Pancreas (tissue), 10 donors: Measurements from ENCODE around the gene C16orf78. TPM values are rescaled to one million over a fixed set of nuclear protein-coding genes. Genes with fewer than 3 reads are reported as not detected.

ENCODE experiments used
- ATAC-seq, 4 donors: fragments of 200-7000 bp; cut with Tn5 transposase; one replicate each; pipeline versions ENCODE4 v1.8.0 to v1.9.1; 2020; ENCODE audit warnings: mild to moderate bottlenecking in 4 of 4, moderate library complexity in 4 of 4
- DNase-seq, 6 donors: peaks; one replicate each; pipeline ENCODE4 v3.0.0-alpha.2; 2020
- FAIRE-seq: peaks from 2 replicates; lab custom pipeline; 2012; peaks lifted over from hg19 to GRCh38; lab: Jason Lieb, UNC
- H3K27ac ChIP-seq, 4 donors: fragments of 200-600 bp; sonication (generic); 1 replicate in 3 of 4; 2 replicates in 1 of 4; pipeline versions ENCODE4 v1.5.0 to v1.8.0; 2020
- H3K27me3 ChIP-seq, 4 donors: fragments of 200-600 bp; one replicate each; pipeline ENCODE4 v1.8.0; 2021
- H3K36me3 ChIP-seq, 3 donors: fragments of 200-600 bp; sonication (generic) in 1 of 3; one replicate each; pipeline versions ENCODE4 v1.5.0 to v1.8.0; 2020 to 2021
- H3K4me1 ChIP-seq, 3 donors: fragments of 200-600 bp; one replicate each; pipeline ENCODE4 v1.8.0; 2021
- H3K4me3 ChIP-seq, 4 donors: fragments of 200-600 bp; sonication (generic) in 2 of 4; one replicate each; pipeline versions ENCODE4 v1.5.0 to v1.8.0; 2020 to 2021
- H3K9me3 ChIP-seq, 4 donors: fragments of 200-600 bp; one replicate each; pipeline ENCODE4 v1.8.0; 2021
- CTCF ChIP-seq, 4 donors: fragments of 200-600 bp; sonication (generic) in 3 of 4; IDR thresholded peaks; one replicate each; pipeline versions ENCODE4 v1.5.0 to v1.8.0; 2021; ENCODE audit warnings: antibody characterized with exemption in 4 of 4
- WGBS, 2 donors: extraction: QIAGEN DNeasy Blood & Tissue Kit; methylation state at CpG; one replicate each; pipeline ENCODE4 v1.1.7; 2013; 5-methylcytosine and 5-hydroxymethylcytosine counted together
- intact Hi-C, 3 donors: fragments of 100-400 bp; cut with DNase I; formaldehyde crosslinking; loops; one replicate each; pipeline versions ENCODE4 v1.11.1 to v1.14.2; 2022
- polyA plus RNA-seq, 2 donors: library from polyadenylated mRNA; stranded (reverse); fragments of 200-250 nt; gene quantifications; one replicate each; pipeline ENCODE4 v1.2.3, GENCODE V29; 2013
- total RNA-seq, 6 donors: library from RNA; stranded (reverse); fragmentation: NEBNext Ultra II Directional in 4 of 6; extraction: Animal tissue kit (Norgen Biotek cat#: 25700) in 4 of 6; gene quantifications; one replicate each; pipeline versions ENCODE4 v1.2.1 to v1.2.4, GENCODE V29; 2021 to 2023
- donor health status: healthy with polysubstance abuse.
- donor health status: DM: no; HTN: no; CAD: no; lungs with moderate emphysema.
- donor health status: DM: no; HTN: no; CAD: no.
- donor health status: control.
- donor health status: control.
- donor health status: Bipolar disorder and iron deficiency.
- donor health status: DM: yes; HTN: yes; CAD: no.
- donor health status: DM: no; HTN: no; CAD: no.
- donor health status: DM: no; HTN: no; CAD: no.
- donor health status: DM: yes; HTN: yes; CAD: no.

The C16orf78 gene
- total and polyA plus RNA-seq, 8 donors = not detected

GRCh38 chr16:49441366-49441780 is 67.8 kb downstream of the C16orf78 start:
- no peak overlapping the region for H3K27ac ChIP-seq
- TF ChIP-seq CTCF (IDR thresholded peaks at IDR 0.05) = no peak
- intact Hi-C loops = no loop called here
- H3K36me3 ChIP-seq = no peaks in the 10 kb centered on the region
- WGBS, 2 donors = 22 to 24% methylated on average over 18 of the region's 18 CpGs
- H3K9me3 ChIP-seq = no peaks in the 10 kb centered on the region
- H3K4me3 ChIP-seq = no peak overlapping the region
- DNase-seq (peak in 2 of 6 donors; percentile 17 to 25), FAIRE-seq (no peak), ATAC-seq (peak in 3 of 4 donors; percentile 44 to 83 (median 54))
- H3K4me1 ChIP-seq = no peaks in the 10 kb centered on the region
- H3K27me3 ChIP-seq = no peaks in the 10 kb centered on the region

- no peaks in the 10 kb centered on the region for H3K27me3 ChIP-seq
- intact Hi-C loops = no loop called here
- DNase-seq = no peak
- 42 to 50% methylated on average over 5 of the region's 5 CpGs for WGBS, 2 donors
- H3K36me3 ChIP-seq = no peaks in the 10 kb centered on the region
- FAIRE-seq = no peak
- no peaks in the 10 kb centered on the region for H3K4me1 ChIP-seq
- no peak overlapping the region for H3K27ac ChIP-seq
- no peaks in the 10 kb centered on the region for H3K9me3 ChIP-seq
- no peak for ATAC-seq
- H3K4me3 ChIP-seq = no peak overlapping the region
- no peak for TF ChIP-seq CTCF (IDR thresholded peaks at IDR 0.05)
Measured at GRCh38 chr16:49442805-49443204, 69.2 kb downstream of the C16orf78 start.

GRCh38 chr16:49443576-49443975 is 70.0 kb downstream of the C16orf78 start:
- no peak overlapping the region for H3K4me3 ChIP-seq
- no peak overlapping the region for H3K27ac ChIP-seq
- 62 to 72% methylated on average over 9 of the region's 9 CpGs for WGBS, 2 donors
- DNase-seq (no peak), ATAC-seq (no peak), FAIRE-seq (no peak)
- no peaks in the 10 kb centered on the region for H3K4me1 ChIP-seq
- TF ChIP-seq CTCF (IDR thresholded peaks at IDR 0.05) = no peak
- H3K27me3 ChIP-seq = no peaks in the 10 kb centered on the region
- no peaks in the 10 kb centered on the region for H3K36me3 ChIP-seq
- intact Hi-C loops = no loop called here
- no peaks in the 10 kb centered on the region for H3K9me3 ChIP-seq

- Histone ChIP-seq H3K27ac (no peak overlapping the region), H3K9me3 (no peaks in the 10 kb centered on the region), H3K4me3 (no peak overlapping the region), H3K27me3 (peaks cover 0 to 3% (median 0%) of the 10 kb centered on the region in 4 donors), H3K4me1 (no peaks in the 10 kb centered on the region), H3K36me3 (no peaks in the 10 kb centered on the region)
- FAIRE-seq (no peak), ATAC-seq (no peak), DNase-seq (no peak)
- no peak for TF ChIP-seq CTCF (IDR thresholded peaks at IDR 0.05)
- intact Hi-C loops = no loop called here
- 68 to 82% methylated on average over 2 of the region's 2 CpGs for WGBS, 2 donors
Measured at GRCh38 chr16:49446805-49447204, 73.2 kb downstream of the C16orf78 start.

Other genes with a start within 250 kb of the C16orf78 start
- 1 to 10 TPM in 1 of 6 donors, under 1 TPM in 5; 0.28 to 1.0 (median 0.57) TPM for gene CBLN1, start 92.0 kb upstream of the C16orf78 start, total RNA-seq
- 1 to 10 TPM in 1 of 2 donors, under 1 TPM in 1; 0.57 to 2.1 TPM for gene CBLN1, start 92.0 kb upstream of the C16orf78 start, polyA plus RNA-seq